Thyroid gland (tissue), 4 donors: ENCODE measurements around the gene FTH1. TPM values are rescaled to one million over a fixed set of nuclear protein-coding genes. Genes with fewer than 3 reads are reported as not detected.

Experiments used
- DNase-seq, 2 donors: peaks; one replicate each; pipeline ENCODE4 v3.0.0-alpha.2; 2019
- H3K27ac ChIP-seq, 3 donors: fragments of 200-600 bp; sonication (generic); 1 replicate in 2 of 3; 2 replicates in 1 of 3; pipeline ENCODE4 v1.5.1; 2016 to 2019; ENCODE audit warnings: mild to moderate bottlenecking in 1 of 3, moderate library complexity in 1 of 3
- H3K27me3 ChIP-seq: fragments of 200-600 bp; sonication (generic); one replicate; pipeline ENCODE4 v1.5.1; 2019
- H3K36me3 ChIP-seq, 2 donors: fragments of 200-600 bp; sonication (generic); one replicate each; pipeline ENCODE4 v1.5.1; 2016 to 2019
- H3K4me1 ChIP-seq, 2 donors: fragments of 200-600 bp; sonication (generic); one replicate each; pipeline ENCODE4 v1.5.1; 2017 to 2019
- H3K4me3 ChIP-seq, 3 donors: fragments of 200-600 bp; sonication (generic); replicated peaks in 1 of 3; 1 replicate in 2 of 3; 2 replicates in 1 of 3; pipeline ENCODE4 v1.5.1; 2016; ENCODE audit warnings: mild to moderate bottlenecking in 1 of 3
- H3K9me3 ChIP-seq: fragments of 200-600 bp; sonication (generic); one replicate; pipeline ENCODE4 v1.5.1; 2017
- POLR2A ChIP-seq, 2 donors: fragments of 450-650 bp; IDR thresholded peaks; one replicate each; pipeline ENCODE4 v1.6.1; 2017; ENCODE audit warnings: antibody characterized with exemption in 2 of 2, mild to moderate bottlenecking in 2 of 2, moderate library complexity in 1 of 2
- WGBS, 2 donors: methylation state at CpG; one replicate each; pipeline ENCODE4 v1.1.5; 2017; 5-methylcytosine and 5-hydroxymethylcytosine counted together
- intact Hi-C: fragments of 100-400 bp; cut with DNase I; formaldehyde crosslinking; loops from one replicate; pipeline ENCODE4 v1.15.1; 2023
- total RNA-seq, 4 donors: library from RNA; depleted of rRNA; stranded (reverse); fragments of >200 nt; gene quantifications; one replicate each; pipeline ENCODE4 v1.2.3, GENCODE V29; 2016
- TF ChIP-seq, protein P1 (sequence below), 6 experiments: fragments of 200-600 bp in 3 of 6; fragments of 450-650 bp in 3 of 6; sonication (generic) in 3 of 6; IDR thresholded peaks; one replicate each; pipeline ENCODE4 v1.5.1; 2016 to 2019; ENCODE audit warnings: antibody characterized with exemption in 6 of 6, mild to moderate bottlenecking in 2 of 6, inconsistent platforms in 1 of 6, moderate library complexity in 1 of 6

FTH1 gene
- total RNA-seq, 4 donors from 2014 or later = 2,377 to 4,120 (median 2,918) TPM

DNA sequence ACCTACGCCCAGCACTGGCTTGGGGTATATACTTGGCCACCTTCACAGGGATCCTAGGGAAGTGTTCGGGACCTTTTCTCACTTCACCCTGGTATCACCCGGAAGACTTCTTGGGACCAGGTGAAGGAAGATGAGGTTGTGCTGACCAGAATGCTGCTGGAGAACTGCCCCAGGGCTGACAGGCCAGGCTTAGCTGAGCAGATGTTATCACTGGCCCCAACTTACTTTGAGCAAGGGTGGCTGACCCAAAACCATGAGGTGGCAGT lies 4.5 kb downstream of the FTH1 start:
- Histone ChIP-seq H3K27me3 (no peaks in the 10 kb centered on the region), H3K4me3 (no peak overlapping the region), H3K4me1 (peaks cover 19 to 32% of the 10 kb centered on the region in 2 donors), H3K27ac (peak overlapping the region; percentile 25 to 93 (median 26)), H3K9me3 (no peaks in the 10 kb centered on the region), H3K36me3 (peaks cover 23 to 25% of the 10 kb centered on the region in 2 donors)
- DNase-seq = no peak
- WGBS, 2 donors = 94 to 100% methylated on average over 3 of the region's 3 CpGs
- TF ChIP-seq POLR2A (IDR thresholded peaks at IDR 0.05) = no peak
- TF ChIP-seq, protein P1, sequence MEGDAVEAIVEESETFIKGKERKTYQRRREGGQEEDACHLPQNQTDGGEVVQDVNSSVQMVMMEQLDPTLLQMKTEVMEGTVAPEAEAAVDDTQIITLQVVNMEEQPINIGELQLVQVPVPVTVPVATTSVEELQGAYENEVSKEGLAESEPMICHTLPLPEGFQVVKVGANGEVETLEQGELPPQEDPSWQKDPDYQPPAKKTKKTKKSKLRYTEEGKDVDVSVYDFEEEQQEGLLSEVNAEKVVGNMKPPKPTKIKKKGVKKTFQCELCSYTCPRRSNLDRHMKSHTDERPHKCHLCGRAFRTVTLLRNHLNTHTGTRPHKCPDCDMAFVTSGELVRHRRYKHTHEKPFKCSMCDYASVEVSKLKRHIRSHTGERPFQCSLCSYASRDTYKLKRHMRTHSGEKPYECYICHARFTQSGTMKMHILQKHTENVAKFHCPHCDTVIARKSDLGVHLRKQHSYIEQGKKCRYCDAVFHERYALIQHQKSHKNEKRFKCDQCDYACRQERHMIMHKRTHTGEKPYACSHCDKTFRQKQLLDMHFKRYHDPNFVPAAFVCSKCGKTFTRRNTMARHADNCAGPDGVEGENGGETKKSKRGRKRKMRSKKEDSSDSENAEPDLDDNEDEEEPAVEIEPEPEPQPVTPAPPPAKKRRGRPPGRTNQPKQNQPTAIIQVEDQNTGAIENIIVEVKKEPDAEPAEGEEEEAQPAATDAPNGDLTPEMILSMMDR (IDR thresholded peaks at IDR 0.05) = no peak
- intact Hi-C loops = no loop called here

DNA sequence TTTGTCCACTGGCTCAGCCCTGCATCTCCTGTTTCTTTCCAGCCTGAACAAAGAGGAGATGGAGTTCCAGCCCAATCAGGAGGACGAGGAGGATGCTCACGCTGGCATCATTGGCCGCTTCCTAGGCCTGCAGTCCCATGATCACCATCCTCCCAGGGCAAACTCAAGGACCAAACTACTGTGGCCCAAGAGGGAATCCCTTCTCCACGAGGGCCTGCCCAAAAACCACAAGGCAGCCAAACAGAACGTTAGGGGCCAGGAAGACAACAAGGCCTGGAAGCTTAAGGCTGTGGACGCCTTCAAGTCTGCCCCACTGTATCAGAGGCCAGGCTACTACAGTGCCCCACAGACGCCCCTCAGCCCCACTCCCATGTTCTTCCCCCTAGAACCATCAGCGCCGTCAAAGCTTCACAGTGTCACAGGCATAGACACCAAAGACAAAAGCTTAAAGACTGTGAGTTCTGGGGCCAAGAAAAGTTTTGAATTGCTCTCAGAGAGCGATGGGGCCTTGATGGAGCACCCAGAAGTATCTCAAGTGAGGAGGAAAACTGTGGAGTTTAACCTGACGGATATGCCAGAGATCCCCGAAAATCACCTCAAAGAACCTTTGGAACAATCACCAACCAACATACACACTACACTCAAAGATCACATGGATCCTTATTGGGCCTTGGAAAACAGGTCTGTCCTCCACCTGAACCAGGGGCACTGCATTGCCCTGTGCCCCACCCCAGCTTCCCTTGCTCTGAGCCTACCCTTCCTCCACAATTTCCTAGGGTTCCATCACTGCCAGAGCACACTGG lies 5.0 kb downstream of the FTH1 start:
- peak overlapping the region in 2 of 3 donors; percentile 26 to 93 for H3K27ac ChIP-seq
- no peak overlapping the region for H3K4me3 ChIP-seq
- H3K4me1 ChIP-seq = peaks cover 19 to 32% of the 10 kb centered on the region in 2 donors
- H3K36me3 ChIP-seq = peaks cover 23 to 25% of the 10 kb centered on the region in 2 donors
- DNase-seq = no peak
- no peaks in the 10 kb centered on the region for H3K9me3 ChIP-seq
- intact Hi-C loops = no loop called here
- TF ChIP-seq, protein P1 (IDR thresholded peaks at IDR 0.05) = no peak
- TF ChIP-seq POLR2A (IDR thresholded peaks at IDR 0.05) = no peak
- WGBS, 2 donors = 89 to 91% methylated on average over 9 to 12 of the region's 12 CpGs
- H3K27me3 ChIP-seq = no peaks in the 10 kb centered on the region

DNA sequence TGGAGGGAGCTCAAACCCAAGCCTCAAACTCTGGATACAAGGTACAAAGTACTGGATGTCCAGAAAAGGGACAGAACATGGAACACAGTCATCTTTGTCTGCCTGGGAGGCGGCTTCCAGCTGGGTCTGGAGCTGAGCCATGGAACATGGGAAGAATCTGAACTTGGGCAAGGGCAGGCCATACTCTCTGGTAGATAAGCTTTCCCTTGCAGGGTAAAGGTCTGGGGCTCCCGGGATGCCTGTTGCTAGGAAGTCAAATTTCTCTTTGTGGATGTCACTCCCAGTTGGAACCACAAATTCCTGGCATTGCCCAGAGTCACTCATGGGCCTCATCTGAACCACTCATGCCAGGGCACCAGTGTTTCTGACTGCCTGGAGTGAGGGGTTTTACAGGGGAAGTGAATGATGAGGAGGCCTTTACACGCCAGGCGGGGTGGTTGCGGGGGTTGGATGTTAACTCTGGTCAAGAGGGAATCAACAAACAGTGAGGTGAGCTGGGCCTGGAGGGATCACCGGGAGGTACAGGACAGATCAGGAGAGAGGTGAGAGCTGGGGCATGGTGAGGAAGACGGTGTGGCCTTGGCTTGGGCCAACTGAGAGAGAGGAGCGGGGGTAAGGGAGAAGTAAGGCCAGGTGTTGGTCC lies 5.7 kb downstream of the FTH1 start:
- peaks cover 19 to 32% of the 10 kb centered on the region in 2 donors for H3K4me1 ChIP-seq
- peak overlapping the region in 2 of 3 donors; percentile 11 to 29 for H3K27ac ChIP-seq
- WGBS, 2 donors = 87 to 89% methylated on average over 8 of the region's 8 CpGs
- H3K27me3 ChIP-seq = no peaks in the 10 kb centered on the region
- H3K4me3 ChIP-seq = no peak overlapping the region
- H3K36me3 ChIP-seq = peaks cover 23 to 24% of the 10 kb centered on the region in 2 donors
- no peaks in the 10 kb centered on the region for H3K9me3 ChIP-seq
- intact Hi-C loops = no loop called here
- DNase-seq = peak in 1 of 2 donors; percentile 40
- TF ChIP-seq POLR2A (IDR thresholded peaks at IDR 0.05) = no peak
- TF ChIP-seq, protein P1 (IDR thresholded peaks at IDR 0.05) = no peak

DNA sequence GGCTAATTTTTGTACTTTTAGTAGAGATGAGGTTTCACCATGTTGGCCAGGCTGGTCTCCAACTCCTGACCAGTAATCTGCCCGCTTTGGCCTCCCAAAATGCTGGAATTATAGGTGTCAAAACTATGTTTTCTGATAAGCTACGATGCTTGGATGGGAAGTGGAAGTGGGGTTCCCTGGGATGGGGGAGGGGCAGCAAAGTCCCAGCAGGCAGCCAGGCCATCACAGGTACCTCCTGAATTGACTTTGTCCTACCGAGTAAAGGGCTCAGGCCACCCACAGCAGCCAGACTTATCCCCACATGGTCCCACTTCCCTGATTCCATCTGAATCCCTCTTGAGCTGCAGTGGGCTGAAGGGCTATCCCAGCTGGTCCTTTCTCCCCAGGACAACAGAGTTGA lies 6.9 kb downstream of the FTH1 start:
- 86 to 91% methylated on average over 3 of the region's 3 CpGs for WGBS, 2 donors
- Histone ChIP-seq H3K4me3 (no peak overlapping the region), H3K9me3 (no peaks in the 10 kb centered on the region), H3K27me3 (no peaks in the 10 kb centered on the region), H3K36me3 (peaks cover 15 to 22% of the 10 kb centered on the region in 2 donors), H3K4me1 (peaks cover 20 to 37% of the 10 kb centered on the region in 2 donors), H3K27ac (peak overlapping the region in 1 of 3 donors; percentile 29)
- no peak for DNase-seq
- TF ChIP-seq, protein P1 (IDR thresholded peaks at IDR 0.05) = no peak
- TF ChIP-seq POLR2A (IDR thresholded peaks at IDR 0.05) = no peak
- intact Hi-C loops = no loop called here

DNA sequence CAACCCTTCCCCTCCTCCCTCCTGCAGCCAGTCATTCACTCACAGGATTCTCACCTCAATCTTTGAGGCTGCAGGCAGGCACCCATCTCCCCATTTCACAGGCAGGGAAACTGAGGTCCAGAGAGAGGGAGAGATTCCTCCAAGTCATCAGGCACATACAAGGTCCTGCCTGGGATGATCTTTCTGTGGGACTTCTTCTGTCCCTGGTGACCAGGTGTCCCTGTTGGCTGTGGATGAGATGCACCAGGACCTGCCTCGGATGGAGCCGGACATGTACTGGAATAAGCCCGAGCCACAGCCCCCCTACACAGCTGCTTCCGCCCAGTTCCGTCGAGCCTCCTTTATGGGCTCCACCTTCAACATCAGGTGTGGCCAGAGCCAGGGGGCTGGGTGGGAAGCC lies 7.8 kb downstream of the FTH1 start:
- Histone ChIP-seq H3K27me3 (no peaks in the 10 kb centered on the region), H3K4me3 (no peak overlapping the region), H3K4me1 (peaks cover 15 to 40% of the 10 kb centered on the region in 2 donors), H3K9me3 (no peaks in the 10 kb centered on the region), H3K36me3 (peaks cover 8 to 15% of the 10 kb centered on the region in 2 donors), H3K27ac (no peak overlapping the region)
- DNase-seq = no peak
- intact Hi-C loops = no loop called here
- 94% methylated on average over 6 of the region's 6 CpGs for WGBS, 2 donors
- TF ChIP-seq, protein P1 (IDR thresholded peaks at IDR 0.05) = no peak
- TF ChIP-seq POLR2A (IDR thresholded peaks at IDR 0.05) = no peak
